Keratinocyte (primary cell): ENCODE results near the gene KANSL1.

Experiments used
- CTCF ChIP-seq, 3 experiments: IDR thresholded peaks in 1 of 3; conservative IDR thresholded peaks in 1 of 3; optimal IDR thresholded peaks in 1 of 3; 2 replicates in 2 of 3; 3 replicates in 1 of 3; pipeline versions ENCODE3 to v1.5.1; 2011; ENCODE audit warnings: low read length in 3 of 3, mild to moderate bottlenecking in 3 of 3, moderate library complexity in 2 of 3, control low read depth in 1 of 3, inconsistent platforms in 1 of 3; ENCODE audit not compliant: insufficient read depth in 2 of 3; ENCODE audit errors: extremely low read depth in 1 of 3
- EZH2 ChIP-seq: IDR thresholded peaks from one replicate; pipeline ENCODE4 v1.6.1; 2012; ENCODE audit warnings: inconsistent platforms, mild to moderate bottlenecking, low read length, moderate library complexity

GRCh38 chr17:46120078-46120477 is 73.2 kb downstream of the KANSL1 start:
- no peak for TF ChIP-seq CTCF (optimal IDR thresholded peaks at IDR 0.05 in 1 of 3, IDR thresholded peaks at IDR 0.05 in 1 of 3, conservative IDR thresholded peaks at IDR 0.05 in 1 of 3; ENCODE audit: extremely low read depth in 1 of 3, insufficient read depth in 2 of 3, low read length in 3 of 3)
- TF ChIP-seq EZH2, result no peak
